ENCODE data around the gene GART. TPM values are rescaled to one million over a fixed set of nuclear protein-coding genes. Genes with fewer than 3 reads are reported as not detected.
A peak's percentile ranks its signal among the peaks of the same experiment; 100 is the strongest.

GART gene
- total RNA-seq, 1 donor from 2014 or later = 85.1 TPM

- H3K27ac Mint-ChIP-seq = no peak overlapping the region
- H3K27me3 Mint-ChIP-seq (ENCODE audit: low read depth) = no peaks in the 10 kb centered on the region
- H3K36me3 Mint-ChIP-seq = peaks cover 70% of the 10 kb centered on the region
- no peak for TF ChIP-seq CTCF (IDR thresholded peaks at IDR 0.05; ENCODE audit: unreplicated experiment)
- peaks cover 19% of the 10 kb centered on the region for H3K9me3 Mint-ChIP-seq
- no peak for DNase-seq (ENCODE audit: low spot score in 2 of 2, unreplicated experiment in 2 of 2)
- H3K4me3 Mint-ChIP-seq = no peak overlapping the region
- peaks cover 9% of the 10 kb centered on the region for H3K4me1 Mint-ChIP-seq
These were observed 10.4 kb upstream of the GART start for GRCh38 chr21:33552093-33552998.

DNA sequence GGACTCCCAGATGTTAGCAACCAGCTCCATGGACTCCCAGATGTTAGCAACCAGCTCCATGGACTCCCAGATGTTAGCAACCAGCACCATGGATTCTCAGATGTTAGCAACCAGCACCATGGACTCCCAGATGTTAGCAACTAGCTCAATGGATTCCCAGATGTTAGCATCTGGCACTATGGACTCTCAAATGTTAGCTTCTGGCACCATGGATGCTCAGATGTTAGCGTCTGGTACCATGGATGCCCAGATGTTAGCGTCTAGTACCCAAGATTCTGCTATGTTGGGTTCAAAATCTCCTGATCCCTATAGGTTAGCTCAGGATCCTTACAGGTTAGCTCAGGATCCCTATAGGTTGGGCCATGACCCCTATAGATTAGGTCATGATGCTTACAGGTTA lies 9.7 kb upstream of the GART start:
- TF ChIP-seq CTCF (IDR thresholded peaks at IDR 0.05; ENCODE audit: unreplicated experiment) = no peak
- H3K4me1 Mint-ChIP-seq = peaks cover 9% of the 10 kb centered on the region
- no peak overlapping the region for H3K4me3 Mint-ChIP-seq
- H3K27ac Mint-ChIP-seq = no peak overlapping the region
- H3K9me3 Mint-ChIP-seq = peaks cover 19% of the 10 kb centered on the region
- DNase-seq (ENCODE audit: low spot score in 2 of 2, unreplicated experiment in 2 of 2) = no peak
- no peaks in the 10 kb centered on the region for H3K27me3 Mint-ChIP-seq (ENCODE audit: low read depth)
- H3K36me3 Mint-ChIP-seq = peaks cover 64% of the 10 kb centered on the region

- Mint-ChIP-seq H3K4me1 (peaks cover 10% of the 10 kb centered on the region), H3K4me3 (no peak overlapping the region), H3K9me3 (peaks cover 17% of the 10 kb centered on the region), H3K27ac (no peak overlapping the region), H3K36me3 (peaks cover 62% of the 10 kb centered on the region), H3K27me3 (ENCODE audit: low read depth) (no peaks in the 10 kb centered on the region)
- no peak for TF ChIP-seq CTCF (IDR thresholded peaks at IDR 0.05; ENCODE audit: unreplicated experiment)
- no peak for DNase-seq (ENCODE audit: low spot score in 2 of 2, unreplicated experiment in 2 of 2)
These were observed 9.1 kb upstream of the GART start for GRCh38 chr21:33550772-33551660.

DNA sequence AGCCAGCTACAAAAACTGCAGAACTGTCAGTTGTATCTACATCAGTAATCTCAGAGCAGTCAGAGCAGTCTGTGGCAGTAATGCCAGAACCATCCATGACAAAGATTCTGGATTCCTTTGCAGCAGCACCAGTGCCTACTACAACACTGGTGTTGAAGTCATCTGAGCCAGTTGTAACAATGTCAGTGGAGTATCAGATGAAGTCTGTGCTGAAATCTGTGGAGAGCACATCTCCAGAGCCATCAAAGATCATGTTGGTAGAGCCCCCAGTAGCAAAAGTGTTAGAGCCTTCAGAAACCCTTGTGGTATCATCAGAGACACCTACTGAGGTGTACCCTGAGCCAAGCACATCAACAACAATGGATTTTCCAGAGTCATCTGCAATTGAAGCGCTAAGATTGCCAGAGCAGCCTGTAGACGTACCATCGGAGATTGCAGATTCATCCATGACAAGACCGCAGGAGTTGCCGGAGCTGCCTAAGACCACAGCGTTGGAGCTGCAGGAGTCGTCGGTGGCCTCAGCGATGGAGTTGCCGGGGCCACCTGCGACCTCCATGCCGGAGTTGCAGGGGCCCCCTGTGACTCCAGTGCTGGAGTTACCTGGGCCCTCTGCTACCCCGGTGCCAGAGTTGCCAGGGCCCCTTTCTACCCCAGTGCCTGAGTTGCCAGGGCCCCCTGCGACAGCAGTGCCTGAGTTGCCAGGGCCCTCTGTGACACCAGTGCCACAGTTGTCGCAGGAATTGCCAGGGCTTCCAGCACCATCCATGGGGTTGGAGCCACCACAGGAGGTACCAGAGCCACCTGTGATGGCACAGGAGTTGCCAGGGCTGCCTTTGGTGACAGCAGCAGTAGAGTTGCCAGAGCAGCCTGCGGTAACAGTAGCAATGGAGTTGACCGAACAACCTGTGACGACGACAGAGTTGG lies 8.2 kb upstream of the GART start:
- Mint-ChIP-seq H3K4me3 (no peak overlapping the region), H3K4me1 (peaks cover 15% of the 10 kb centered on the region), H3K27ac (no peak overlapping the region), H3K27me3 (ENCODE audit: low read depth) (no peaks in the 10 kb centered on the region), H3K9me3 (peaks cover 11% of the 10 kb centered on the region), H3K36me3 (peaks cover 53% of the 10 kb centered on the region)
- DNase-seq (ENCODE audit: low spot score in 2 of 2, unreplicated experiment in 2 of 2) = no peak
- TF ChIP-seq CTCF (IDR thresholded peaks at IDR 0.05; ENCODE audit: unreplicated experiment) = no peak

- no peak for TF ChIP-seq CTCF (IDR thresholded peaks at IDR 0.05; ENCODE audit: unreplicated experiment)
- H3K36me3 Mint-ChIP-seq = peaks cover 23% of the 10 kb centered on the region
- no peaks in the 10 kb centered on the region for H3K27me3 Mint-ChIP-seq (ENCODE audit: low read depth)
- H3K27ac Mint-ChIP-seq = peak overlapping the region; percentile 40
- H3K4me1 Mint-ChIP-seq = peaks cover 30% of the 10 kb centered on the region
- H3K9me3 Mint-ChIP-seq = no peaks in the 10 kb centered on the region
- DNase-seq (ENCODE audit: low spot score in 2 of 2, unreplicated experiment in 2 of 2) = no peak
- no peak overlapping the region for H3K4me3 Mint-ChIP-seq
These were observed 4.2 kb upstream of the GART start for GRCh38 chr21:33546086-33546485.
